ENCODE data around the gene PARVG.

Gene PARVG

DNA sequence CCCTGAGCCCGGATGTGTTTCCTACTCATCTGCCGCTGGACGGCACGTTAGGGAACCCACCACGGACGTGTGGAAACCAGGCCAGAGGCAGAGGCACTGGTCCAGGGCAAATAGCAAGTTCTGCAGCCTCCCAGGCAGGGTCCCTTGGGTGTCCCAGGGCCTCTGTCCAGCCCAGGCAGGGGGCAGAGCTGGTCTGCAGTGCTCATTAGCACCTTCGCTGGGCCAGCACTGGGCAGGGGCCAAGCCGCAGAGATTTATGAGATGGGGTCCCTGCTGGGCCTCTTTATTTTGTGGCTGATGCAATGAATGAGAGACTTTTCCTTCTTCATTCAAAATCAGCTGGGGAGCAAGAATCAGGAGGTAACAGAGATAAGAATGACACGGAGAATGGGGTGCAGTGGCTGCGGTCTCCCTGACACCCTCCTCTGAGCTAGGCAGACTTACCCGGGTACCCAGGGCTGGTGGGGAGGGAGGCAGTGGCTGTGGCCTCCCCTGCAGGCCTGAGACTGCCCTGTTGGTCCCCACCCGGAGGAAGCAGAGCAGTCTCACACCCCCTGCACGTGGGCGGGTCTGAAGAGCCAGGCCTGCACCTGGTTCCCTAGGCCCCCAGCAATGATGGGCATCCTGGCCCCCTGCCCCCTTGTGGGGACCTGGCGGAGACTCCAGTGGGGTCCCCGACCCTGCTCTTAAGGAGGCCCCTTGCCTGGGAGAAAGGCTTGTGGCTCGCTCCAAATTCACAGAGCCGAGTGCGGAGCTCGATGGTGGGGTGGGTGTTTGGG is 14.0 kb upstream of the PARVG start:
- H3K18ac ChIP-seq (ENCODE audit: low read length), result no peak overlapping the region
- no CpG with 5 or more reads among the region's 20 CpGs for WGBS (ENCODE audit: extremely low coverage, insufficient coverage, insufficient read length)

DNA sequence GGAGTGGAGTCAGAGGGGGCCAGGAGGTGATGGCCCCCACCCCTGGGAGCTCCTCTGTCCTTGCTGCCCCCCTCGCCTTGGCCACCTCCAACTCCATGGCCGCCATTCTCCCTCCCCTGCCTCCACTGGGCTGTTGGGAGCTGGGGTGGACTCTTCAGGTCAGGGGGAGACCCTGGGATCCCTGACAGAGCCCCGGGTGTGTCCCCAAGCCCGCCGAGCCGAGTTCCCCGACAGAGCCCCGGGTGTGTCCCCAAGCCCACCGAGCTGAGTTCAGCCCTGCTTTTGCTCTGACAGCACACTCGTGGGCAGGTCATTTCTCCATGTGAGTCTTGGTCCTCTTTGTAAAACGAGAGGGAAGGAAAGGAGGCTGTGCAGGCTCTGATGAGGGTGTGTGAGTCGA is 13.2 kb upstream of the PARVG start:
- Histone ChIP-seq H2BK12ac (ENCODE audit: low read length) (no peak overlapping the region), H3K23ac (ENCODE audit: low read length) (no peak overlapping the region), H4K91ac (ENCODE audit: low read depth, low read length) (no peak overlapping the region), H3K79me2 (ENCODE audit: control insufficient read depth, insufficient read depth, low read length, poor library complexity) (no peaks in the 10 kb centered on the region), H2BK5ac (ENCODE audit: low read depth, low read length, poor library complexity) (no peak overlapping the region), H3K4me1 (ENCODE audit: control insufficient read depth in 1 of 2, insufficient read depth in 2 of 2, low read length in 2 of 2) (no peaks in the 10 kb centered on the region), H3K9ac (ENCODE audit: low read length) (no peak overlapping the region), H4K12ac (ENCODE audit: low read depth, low read length) (no peak overlapping the region), H3K14ac (ENCODE audit: low read length) (no peak overlapping the region), H3K18ac (ENCODE audit: low read length) (no peak overlapping the region), H4K8ac (ENCODE audit: low read depth, low read length) (no peak overlapping the region), H3K4me2 (ENCODE audit: low read length) (no peak overlapping the region), H3K79me1 (ENCODE audit: low read length) (no peaks in the 10 kb centered on the region), H3K36me3 (ENCODE audit: control insufficient read depth in 1 of 2, insufficient read depth in 2 of 2, low read length in 2 of 2) (no peaks in the 10 kb centered on the region), H3K27me3 (ENCODE audit: insufficient read depth, low read length) (no peaks in the 10 kb centered on the region), H3K4me3 (ENCODE audit: low read depth, low read length) (no peak overlapping the region), H3K9me3 (ENCODE audit: insufficient read depth, low read depth, low read length) (no peaks in the 10 kb centered on the region), H2AK5ac (ENCODE audit: low read length) (no peak overlapping the region), H3K27ac (ENCODE audit: low read depth, low read length) (no peak overlapping the region), H3K4ac (ENCODE audit: low read depth, low read length) (no peak overlapping the region), H2AFZ (ENCODE audit: insufficient read depth, low read length, poor library complexity) (no peak overlapping the region), H2BK120ac (ENCODE audit: insufficient read depth, low read length, poor library complexity) (no peak overlapping the region)
- DNase-seq, result no peak
- WGBS (ENCODE audit: extremely low coverage, insufficient coverage, insufficient read length), result no CpG with 5 or more reads among the region's 12 CpGs

More for the DNA sequence above, 14.0 kb upstream of the PARVG start:
- Histone ChIP-seq H3K27me3 (ENCODE audit: insufficient read depth, low read length) (no peaks in the 10 kb centered on the region), H3K79me2 (ENCODE audit: control insufficient read depth, insufficient read depth, low read length, poor library complexity) (no peaks in the 10 kb centered on the region), H3K23ac (ENCODE audit: low read length) (no peak overlapping the region), H3K4me1 (ENCODE audit: control insufficient read depth in 1 of 2, insufficient read depth in 2 of 2, low read length in 2 of 2) (no peaks in the 10 kb centered on the region), H3K9me3 (ENCODE audit: insufficient read depth, low read depth, low read length) (no peaks in the 10 kb centered on the region), H3K36me3 (ENCODE audit: control insufficient read depth in 1 of 2, insufficient read depth in 2 of 2, low read length in 2 of 2) (no peaks in the 10 kb centered on the region), H3K4me2 (ENCODE audit: low read length) (no peak overlapping the region), H3K4ac (ENCODE audit: low read depth, low read length) (no peak overlapping the region), H3K14ac (ENCODE audit: low read length) (no peak overlapping the region), H3K9ac (ENCODE audit: low read length) (no peak overlapping the region), H4K12ac (ENCODE audit: low read depth, low read length) (no peak overlapping the region), H2BK120ac (ENCODE audit: insufficient read depth, low read length, poor library complexity) (no peak overlapping the region), H3K4me3 (ENCODE audit: low read depth, low read length) (no peak overlapping the region), H2AK5ac (ENCODE audit: low read length) (no peak overlapping the region), H3K27ac (ENCODE audit: low read depth, low read length) (no peak overlapping the region), H2AFZ (ENCODE audit: insufficient read depth, low read length, poor library complexity) (no peak overlapping the region), H2BK12ac (ENCODE audit: low read length) (no peak overlapping the region), H4K8ac (ENCODE audit: low read depth, low read length) (no peak overlapping the region), H2BK5ac (ENCODE audit: low read depth, low read length, poor library complexity) (no peak overlapping the region), H4K91ac (ENCODE audit: low read depth, low read length) (no peak overlapping the region), H3K79me1 (ENCODE audit: low read length) (no peaks in the 10 kb centered on the region)
- no peak for DNase-seq

DNA sequence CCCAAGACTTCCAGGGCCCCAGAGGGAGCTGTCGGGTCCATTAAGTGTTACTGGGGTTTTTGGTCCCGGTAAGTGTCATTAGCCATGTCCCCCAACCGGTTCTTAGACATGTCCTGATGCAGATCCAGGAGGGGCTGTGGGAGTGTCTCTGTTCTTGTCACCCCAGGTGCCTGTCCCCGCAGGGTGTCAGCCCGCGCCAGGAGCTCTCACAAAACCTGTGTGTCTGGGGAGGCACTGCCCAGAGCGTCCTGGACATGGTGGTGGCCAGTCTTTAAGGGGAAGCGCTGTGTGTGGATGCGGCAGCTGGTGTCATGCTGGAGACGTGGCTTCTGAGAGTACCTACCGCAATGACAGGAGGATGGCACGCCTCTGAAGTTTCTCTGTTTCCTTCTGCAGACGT is 12.5 kb upstream of the PARVG start:
- Histone ChIP-seq H3K9ac (ENCODE audit: low read length) (no peak overlapping the region), H3K4me3 (ENCODE audit: low read depth, low read length) (no peak overlapping the region), H2AK5ac (ENCODE audit: low read length) (no peak overlapping the region), H2BK120ac (ENCODE audit: insufficient read depth, low read length, poor library complexity) (no peak overlapping the region), H3K9me3 (ENCODE audit: insufficient read depth, low read depth, low read length) (no peaks in the 10 kb centered on the region), H4K91ac (ENCODE audit: low read depth, low read length) (no peak overlapping the region), H3K27ac (ENCODE audit: low read depth, low read length) (no peak overlapping the region), H4K8ac (ENCODE audit: low read depth, low read length) (no peak overlapping the region), H3K4me1 (ENCODE audit: control insufficient read depth in 1 of 2, insufficient read depth in 2 of 2, low read length in 2 of 2) (no peaks in the 10 kb centered on the region), H3K27me3 (ENCODE audit: insufficient read depth, low read length) (no peaks in the 10 kb centered on the region), H2BK12ac (ENCODE audit: low read length) (no peak overlapping the region), H4K12ac (ENCODE audit: low read depth, low read length) (no peak overlapping the region), H3K79me2 (ENCODE audit: control insufficient read depth, insufficient read depth, low read length, poor library complexity) (no peaks in the 10 kb centered on the region), H2BK5ac (ENCODE audit: low read depth, low read length, poor library complexity) (no peak overlapping the region), H3K4ac (ENCODE audit: low read depth, low read length) (no peak overlapping the region), H3K23ac (ENCODE audit: low read length) (no peak overlapping the region), H3K4me2 (ENCODE audit: low read length) (no peak overlapping the region), H3K79me1 (ENCODE audit: low read length) (no peaks in the 10 kb centered on the region), H3K18ac (ENCODE audit: low read length) (no peak overlapping the region), H2AFZ (ENCODE audit: insufficient read depth, low read length, poor library complexity) (no peak overlapping the region), H3K36me3 (ENCODE audit: control insufficient read depth in 1 of 2, insufficient read depth in 2 of 2, low read length in 2 of 2) (no peaks in the 10 kb centered on the region), H3K14ac (ENCODE audit: low read length) (no peak overlapping the region)
- WGBS (ENCODE audit: extremely low coverage, insufficient coverage, insufficient read length), result no CpG with 5 or more reads among the region's 13 CpGs
- no peak for DNase-seq

DNA sequence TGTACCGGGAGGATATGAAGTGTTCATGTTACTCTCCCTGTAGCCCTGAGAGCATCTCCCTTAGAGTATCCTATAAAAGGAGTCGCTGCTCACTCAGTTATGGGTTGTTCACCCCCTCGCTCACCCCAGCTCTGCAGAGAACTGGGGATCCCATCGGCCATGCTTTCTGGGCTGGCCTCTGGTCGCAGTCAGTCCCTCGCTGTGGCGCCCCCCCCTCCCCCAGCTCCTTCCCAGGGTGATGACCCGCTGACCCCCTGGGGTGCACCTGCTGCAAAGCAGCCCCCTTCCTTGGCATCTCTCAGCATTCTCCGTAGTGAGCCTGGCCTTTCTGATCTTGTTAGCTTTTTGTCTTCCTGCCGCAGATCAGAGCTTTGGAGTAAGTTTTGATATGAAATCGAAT is 10.3 kb upstream of the PARVG start:
- H2AK5ac ChIP-seq (ENCODE audit: low read length), result no peak overlapping the region
- WGBS (ENCODE audit: extremely low coverage, insufficient coverage, insufficient read length), result no CpG with 5 or more reads among the region's 11 CpGs
- no peak overlapping the region for H4K8ac ChIP-seq (ENCODE audit: low read depth, low read length)
- H3K9me3 ChIP-seq (ENCODE audit: insufficient read depth, low read depth, low read length), result no peaks in the 10 kb centered on the region
- DNase-seq, result no peak
- no peak overlapping the region for H2BK5ac ChIP-seq (ENCODE audit: low read depth, low read length, poor library complexity)
- H4K91ac ChIP-seq (ENCODE audit: low read depth, low read length), result no peak overlapping the region
- H2AFZ ChIP-seq (ENCODE audit: insufficient read depth, low read length, poor library complexity), result no peak overlapping the region
- H3K27ac ChIP-seq (ENCODE audit: low read depth, low read length), result no peak overlapping the region
- no peak overlapping the region for H3K4ac ChIP-seq (ENCODE audit: low read depth, low read length)
- H3K79me2 ChIP-seq (ENCODE audit: control insufficient read depth, insufficient read depth, low read length, poor library complexity), result no peaks in the 10 kb centered on the region
- no peaks in the 10 kb centered on the region for H3K4me1 ChIP-seq (ENCODE audit: control insufficient read depth in 1 of 2, insufficient read depth in 2 of 2, low read length in 2 of 2)
- H2BK12ac ChIP-seq (ENCODE audit: low read length), result no peak overlapping the region
- no peak overlapping the region for H3K9ac ChIP-seq (ENCODE audit: low read length)
- H3K27me3 ChIP-seq (ENCODE audit: insufficient read depth, low read length), result no peaks in the 10 kb centered on the region
- no peak overlapping the region for H3K23ac ChIP-seq (ENCODE audit: low read length)
- H3K4me3 ChIP-seq (ENCODE audit: low read depth, low read length), result no peak overlapping the region
- H3K79me1 ChIP-seq (ENCODE audit: low read length), result no peaks in the 10 kb centered on the region
- H3K14ac ChIP-seq (ENCODE audit: low read length), result no peak overlapping the region
- H4K12ac ChIP-seq (ENCODE audit: low read depth, low read length), result no peak overlapping the region
- H3K4me2 ChIP-seq (ENCODE audit: low read length), result no peak overlapping the region
- no peak overlapping the region for H2BK120ac ChIP-seq (ENCODE audit: insufficient read depth, low read length, poor library complexity)
- H3K18ac ChIP-seq (ENCODE audit: low read length), result no peak overlapping the region
- H3K36me3 ChIP-seq (ENCODE audit: control insufficient read depth in 1 of 2, insufficient read depth in 2 of 2, low read length in 2 of 2), result no peaks in the 10 kb centered on the region

All from trophoblast cell (in vitro differentiated cells and primary cell).